Pancreas (tissue), 10 donors: ENCODE measurements around the gene KHDRBS1. TPM values are rescaled to one million over a fixed set of nuclear protein-coding genes. Genes with fewer than 3 reads are reported as not detected.
A peak's percentile ranks its signal among the peaks of the same experiment; 100 is the strongest.
"Not testable (repeated sequence)": the region's sequence is repeated elsewhere in the genome, so short reads cannot be mapped to it uniquely, and the experiment has no call there.

ENCODE experiments used
- ATAC-seq, 4 donors: fragments of 200-7000 bp; cut with Tn5 transposase; one replicate each; pipeline versions ENCODE4 v1.8.0 to v1.9.1; 2020; ENCODE audit warnings: mild to moderate bottlenecking in 4 of 4, moderate library complexity in 4 of 4
- DNase-seq, 6 donors: peaks; one replicate each; pipeline ENCODE4 v3.0.0-alpha.2; 2020
- FAIRE-seq: peaks from 2 replicates; lab custom pipeline; 2012; peaks lifted over from hg19 to GRCh38; lab: Jason Lieb, UNC
- H3K27ac ChIP-seq, 4 donors: fragments of 200-600 bp; sonication (generic); 1 replicate in 3 of 4; 2 replicates in 1 of 4; pipeline versions ENCODE4 v1.5.0 to v1.8.0; 2020
- H3K27me3 ChIP-seq, 4 donors: fragments of 200-600 bp; one replicate each; pipeline ENCODE4 v1.8.0; 2021
- H3K36me3 ChIP-seq, 3 donors: fragments of 200-600 bp; sonication (generic) in 1 of 3; one replicate each; pipeline versions ENCODE4 v1.5.0 to v1.8.0; 2020 to 2021
- H3K4me1 ChIP-seq, 3 donors: fragments of 200-600 bp; one replicate each; pipeline ENCODE4 v1.8.0; 2021
- H3K4me3 ChIP-seq, 4 donors: fragments of 200-600 bp; sonication (generic) in 2 of 4; one replicate each; pipeline versions ENCODE4 v1.5.0 to v1.8.0; 2020 to 2021
- H3K9me3 ChIP-seq, 4 donors: fragments of 200-600 bp; one replicate each; pipeline ENCODE4 v1.8.0; 2021
- WGBS, 2 donors: extraction: QIAGEN DNeasy Blood & Tissue Kit; methylation state at CpG; one replicate each; pipeline ENCODE4 v1.1.7; 2013; 5-methylcytosine and 5-hydroxymethylcytosine counted together
- intact Hi-C, 3 donors: fragments of 100-400 bp; cut with DNase I; formaldehyde crosslinking; loops; one replicate each; pipeline versions ENCODE4 v1.11.1 to v1.14.2; 2022
- microRNA-seq, 2 donors: library from miRNA; unstranded; fragments of <30 nt; microRNA quantifications; one replicate each; pipeline versions ENCODE4 to v1.1.0, GENCODE V29; 2019 to 2020
- polyA plus RNA-seq, 2 donors: library from polyadenylated mRNA; stranded (reverse); fragments of 200-250 nt; gene quantifications; one replicate each; pipeline ENCODE4 v1.2.3, GENCODE V29; 2013
- total RNA-seq, 6 donors: library from RNA; stranded (reverse); fragmentation: NEBNext Ultra II Directional in 4 of 6; extraction: Animal tissue kit (Norgen Biotek cat#: 25700) in 4 of 6; gene quantifications; one replicate each; pipeline versions ENCODE4 v1.2.1 to v1.2.4, GENCODE V29; 2021 to 2023
- TF ChIP-seq, protein P1 (sequence below), 4 donors: fragments of 200-600 bp; sonication (generic) in 3 of 4; IDR thresholded peaks; one replicate each; pipeline versions ENCODE4 v1.5.0 to v1.8.0; 2021; ENCODE audit warnings: antibody characterized with exemption in 4 of 4
- donor health status: healthy with polysubstance abuse.
- donor health status: DM: no; HTN: no; CAD: no; lungs with moderate emphysema.
- donor health status: DM: no; HTN: no; CAD: no.
- donor health status: control.
- donor health status: control.
- donor health status: Bipolar disorder and iron deficiency.
- donor health status: DM: yes; HTN: yes; CAD: no.
- donor health status: DM: no; HTN: no; CAD: no.
- donor health status: DM: no; HTN: no; CAD: no.
- donor health status: DM: yes; HTN: yes; CAD: no.

The KHDRBS1 gene
- total and polyA plus RNA-seq, 8 donors = 22.8 to 56.7 (median 41.2) TPM

- Histone ChIP-seq H3K27ac (no peak overlapping the region), H3K4me1 (no peaks in the 10 kb centered on the region), H3K27me3 (no peaks in the 10 kb centered on the region), H3K9me3 (no peaks in the 10 kb centered on the region), H3K4me3 (no peak overlapping the region), H3K36me3 (peaks cover 0 to 9% (median 0%) of the 10 kb centered on the region in 3 donors)
- DNase-seq (no peak), ATAC-seq (no peak), FAIRE-seq (no peak)
- intact Hi-C loops = no loop called here
- TF ChIP-seq, protein P1, sequence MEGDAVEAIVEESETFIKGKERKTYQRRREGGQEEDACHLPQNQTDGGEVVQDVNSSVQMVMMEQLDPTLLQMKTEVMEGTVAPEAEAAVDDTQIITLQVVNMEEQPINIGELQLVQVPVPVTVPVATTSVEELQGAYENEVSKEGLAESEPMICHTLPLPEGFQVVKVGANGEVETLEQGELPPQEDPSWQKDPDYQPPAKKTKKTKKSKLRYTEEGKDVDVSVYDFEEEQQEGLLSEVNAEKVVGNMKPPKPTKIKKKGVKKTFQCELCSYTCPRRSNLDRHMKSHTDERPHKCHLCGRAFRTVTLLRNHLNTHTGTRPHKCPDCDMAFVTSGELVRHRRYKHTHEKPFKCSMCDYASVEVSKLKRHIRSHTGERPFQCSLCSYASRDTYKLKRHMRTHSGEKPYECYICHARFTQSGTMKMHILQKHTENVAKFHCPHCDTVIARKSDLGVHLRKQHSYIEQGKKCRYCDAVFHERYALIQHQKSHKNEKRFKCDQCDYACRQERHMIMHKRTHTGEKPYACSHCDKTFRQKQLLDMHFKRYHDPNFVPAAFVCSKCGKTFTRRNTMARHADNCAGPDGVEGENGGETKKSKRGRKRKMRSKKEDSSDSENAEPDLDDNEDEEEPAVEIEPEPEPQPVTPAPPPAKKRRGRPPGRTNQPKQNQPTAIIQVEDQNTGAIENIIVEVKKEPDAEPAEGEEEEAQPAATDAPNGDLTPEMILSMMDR (IDR thresholded peaks at IDR 0.05) = no peak
- 76 to 83% methylated on average over 1 of the region's 1 CpG for WGBS, 2 donors
Measured at GRCh38 chr1:32082022-32082421, 68.4 kb downstream of the KHDRBS1 start.

- FAIRE-seq, H3K36me3 ChIP-seq, H3K27ac ChIP-seq, H3K4me3 ChIP-seq, DNase-seq, H3K4me1 ChIP-seq, H3K27me3 ChIP-seq, intact Hi-C loops, ATAC-seq, H3K9me3 ChIP-seq: not testable (repeated sequence)
- 98 to 100% methylated on average over 2 of the region's 2 CpGs for WGBS, 2 donors
Measured at GRCh38 chr1:32086381-32086780, 72.7 kb downstream of the KHDRBS1 start.

DNA sequence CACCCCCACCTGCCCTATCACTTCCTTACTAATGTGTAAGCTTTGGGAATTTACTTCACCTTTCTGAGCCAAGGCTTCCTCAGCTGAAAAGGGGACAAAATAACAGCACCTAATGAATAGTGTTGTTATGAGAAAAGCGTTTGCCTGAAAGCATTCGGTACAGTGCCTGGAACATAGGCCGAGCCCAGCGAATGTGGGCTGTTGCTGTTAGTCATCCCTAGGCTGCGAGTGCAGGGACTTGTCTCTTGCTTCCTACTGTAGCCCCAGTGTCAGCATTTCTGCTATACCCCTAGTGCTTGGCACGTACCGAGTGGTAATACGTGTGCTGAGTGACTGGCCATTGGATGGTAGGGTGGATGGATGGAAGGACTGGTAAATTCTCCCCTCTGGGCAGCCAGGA, 77.5 kb downstream of the KHDRBS1 start:
- FAIRE-seq (no peak), ATAC-seq (no peak), DNase-seq (no peak)
- no peak overlapping the region for H3K27ac ChIP-seq
- H3K36me3 ChIP-seq = peaks cover 0 to 5% (median 0%) of the 10 kb centered on the region in 3 donors
- no peaks in the 10 kb centered on the region for H3K9me3 ChIP-seq
- TF ChIP-seq, protein P1 (IDR thresholded peaks at IDR 0.05) = no peak
- H3K4me3 ChIP-seq = no peak overlapping the region
- no peaks in the 10 kb centered on the region for H3K4me1 ChIP-seq
- H3K27me3 ChIP-seq = no peaks in the 10 kb centered on the region
- 96 to 97% methylated on average over 8 of the region's 8 CpGs for WGBS, 2 donors
- intact Hi-C loops = no loop called here

GRCh38 chr1:32091591-32091990, 77.9 kb downstream of the KHDRBS1 start:
- TF ChIP-seq, protein P1 (IDR thresholded peaks at IDR 0.05) = no peak
- Histone ChIP-seq H3K27me3 (no peaks in the 10 kb centered on the region), H3K27ac (no peak overlapping the region), H3K4me1 (no peaks in the 10 kb centered on the region), H3K4me3 (no peak overlapping the region), H3K9me3 (no peaks in the 10 kb centered on the region), H3K36me3 (peaks cover 0 to 5% (median 0%) of the 10 kb centered on the region in 3 donors)
- FAIRE-seq (no peak), ATAC-seq (no peak), DNase-seq (peak in 1 of 6 donors; percentile 49)
- WGBS, 2 donors = 91 to 99% methylated on average over 13 to 15 of the region's 15 CpGs
- intact Hi-C loops = no loop called here

Small RNAs within 50 kb of the gene (microRNA-seq; reads per million reads assigned to microRNA genes)
- 0 reads per million in 2 donors for gene MIR5585

Other genes with a start within 250 kb of the KHDRBS1 start
- 1 to 10 TPM in 1 of 6 donors, under 1 TPM in 5; 0.12 to 1.3 (median 0.43) TPM for gene ADGRB2, start 249.5 kb upstream of the KHDRBS1 start, total RNA-seq
- under 1 TPM; 0.23 to 0.49 TPM for gene ADGRB2, start 249.5 kb upstream of the KHDRBS1 start, polyA plus RNA-seq
- gene SPOCD1, start 197.8 kb upstream of the KHDRBS1 start, total RNA-seq = under 1 TPM in 3 of 6 donors, not detected in 3; 0.06 to 0.69 (median 0.15) TPM
- under 1 TPM in 1 of 2 donors, not detected in 1; 0.16 TPM for gene SPOCD1, start 197.8 kb upstream of the KHDRBS1 start, polyA plus RNA-seq
- gene PTP4A2, start 75.5 kb upstream of the KHDRBS1 start, total RNA-seq = 100 to 1,000 TPM in 2 of 6 donors, 10 to 100 TPM in 4; 58.1 to 137 (median 90.8) TPM
- gene PTP4A2, start 75.5 kb upstream of the KHDRBS1 start, polyA plus RNA-seq = 10 to 100 TPM; 37.7 to 42.1 TPM
- gene TMEM39B, start 59.1 kb downstream of the KHDRBS1 start, total RNA-seq = 1 to 10 TPM; 5.1 to 8.7 (median 6.1) TPM
- gene TMEM39B, start 59.1 kb downstream of the KHDRBS1 start, polyA plus RNA-seq = 10 to 100 TPM in 1 of 2 donors, 1 to 10 TPM in 1; 6.3 to 11.8 TPM
- gene KPNA6, start 94.2 kb downstream of the KHDRBS1 start, total RNA-seq = 10 to 100 TPM; 20.9 to 36.2 (median 26.9) TPM
- gene KPNA6, start 94.2 kb downstream of the KHDRBS1 start, polyA plus RNA-seq = 1 to 10 TPM; 4.9 to 7.9 TPM
- gene TXLNA, start 165.8 kb downstream of the KHDRBS1 start, total RNA-seq = 10 to 100 TPM; 13.8 to 29.3 (median 20.3) TPM
- gene TXLNA, start 165.8 kb downstream of the KHDRBS1 start, polyA plus RNA-seq = 10 to 100 TPM; 13.6 to 14.4 TPM
- 1 to 10 TPM; 1.6 to 4.7 (median 3.0) TPM for gene CCDC28B, start 186.7 kb downstream of the KHDRBS1 start, total RNA-seq
- 1 to 10 TPM; 8.4 to 8.5 TPM for gene CCDC28B, start 186.7 kb downstream of the KHDRBS1 start, polyA plus RNA-seq
- gene IQCC, start 191.8 kb downstream of the KHDRBS1 start, total RNA-seq = 1 to 10 TPM; 1.1 to 1.7 (median 1.2) TPM
- 1 to 10 TPM; 4.1 to 5.5 TPM for gene IQCC, start 191.8 kb downstream of the KHDRBS1 start, polyA plus RNA-seq
- not detected for gene DCDC2B, start 195.2 kb downstream of the KHDRBS1 start, total RNA-seq
- under 1 TPM; 0.05 to 0.11 TPM for gene DCDC2B, start 195.2 kb downstream of the KHDRBS1 start, polyA plus RNA-seq
- 10 to 100 TPM in 1 of 6 donors, 1 to 10 TPM in 5; 6.2 to 15.2 (median 8.2) TPM for gene TMEM234, start 208.5 kb downstream of the KHDRBS1 start, total RNA-seq
- 10 to 100 TPM; 19.2 to 23.5 TPM for gene TMEM234, start 208.5 kb downstream of the KHDRBS1 start, polyA plus RNA-seq
- gene EIF3I, start 208.5 kb downstream of the KHDRBS1 start, total RNA-seq = 100 to 1,000 TPM in 1 of 6 donors, 10 to 100 TPM in 5; 63.4 to 101 (median 81.0) TPM
- gene EIF3I, start 208.5 kb downstream of the KHDRBS1 start, polyA plus RNA-seq = 100 to 1,000 TPM in 1 of 2 donors, 10 to 100 TPM in 1; 82.0 to 107 TPM
- 1 to 10 TPM; 1.6 to 6.9 (median 2.9) TPM for gene FAM167B, start 233.4 kb downstream of the KHDRBS1 start, total RNA-seq
- 10 to 100 TPM; 11.6 to 12.0 TPM for gene FAM167B, start 233.4 kb downstream of the KHDRBS1 start, polyA plus RNA-seq
- 1 to 10 TPM in 3 of 6 donors, under 1 TPM in 3; 0.09 to 1.6 (median 1.0) TPM for gene LCK, start 237.4 kb downstream of the KHDRBS1 start, total RNA-seq
- under 1 TPM; 0.33 to 0.80 TPM for gene LCK, start 237.4 kb downstream of the KHDRBS1 start, polyA plus RNA-seq